ENCODE measurements around the gene HDAC7. TPM values are rescaled to one million over a fixed set of nuclear protein-coding genes. Genes with fewer than 3 reads are reported as not detected.

The HDAC7 gene
- total and polyA plus RNA-seq, 2 experiments from 2014 or later = 41.3 to 60.1 TPM

- no peak overlapping the region for H3K4me3 Mint-ChIP-seq
- H3K4me1 Mint-ChIP-seq = peaks cover 30% of the 10 kb centered on the region
- Histone ChIP-seq H3F3A (replicated peaks; ENCODE audit: low read depth) (0 out of 2 replicates have a peak, but pooled peaks cover 4% of the 10 kb centered on the region), H3K4me1 (ENCODE audit: insufficient read depth) (peaks cover 22% of the 10 kb centered on the region), H3K79me2 (replicated peaks; ENCODE audit: insufficient read depth) (no peaks in the 10 kb centered on the region), H2AFZ (no peak overlapping the region), H4K20me1 (replicated peaks; ENCODE audit: insufficient read depth) (no peaks in the 10 kb centered on the region), H3K36me3 (ENCODE audit: insufficient read depth) (no peaks in the 10 kb centered on the region), H3K9me2 (ENCODE audit: insufficient read depth) (no peaks in the 10 kb centered on the region), H3K4me3 (no peak overlapping the region), H3K27me3 (ENCODE audit: insufficient read depth) (no peaks in the 10 kb centered on the region), H3K4me2 (no peak overlapping the region), H3K27ac (ENCODE audit: low read depth) (no peak overlapping the region)
- no peak for TF ChIP-seq EZH2 (IDR thresholded peaks at IDR 0.05; ENCODE audit: low read depth, unreplicated experiment)
- no peak for TF ChIP-seq ZNF114 (CRISPR knock-in tag; IDR thresholded peaks at IDR 0.05)
- TF ChIP-seq CREB1 (CRISPR knock-in tag; IDR thresholded peaks at IDR 0.05; ENCODE audit: low read depth) = no peak
- ATAC-seq (no peak), DNase-seq (ENCODE audit: low spot score) (no peak)
- H3K36me3 Mint-ChIP-seq (ENCODE audit: low read depth) = peaks cover 7% of the 10 kb centered on the region; the same call in 1 of the 3 replicates
- H3K9me3 Mint-ChIP-seq = no peaks in the 10 kb centered on the region
- peaks cover 10% of the 10 kb centered on the region for H3K27me3 Mint-ChIP-seq (ENCODE audit: insufficient read depth, low read depth, poor library complexity)
- H3K27ac Mint-ChIP-seq = no peak overlapping the region
Observed at GRCh38 chr12:47762850-47763465, 56.7 kb downstream of the HDAC7 start.

- Histone ChIP-seq H3K4me3 (peak within 1 kb of the TSS; percentile 73), H3K9me2 (ENCODE audit: insufficient read depth) (no peaks in the 10 kb centered on the region), H3K4me1 (ENCODE audit: insufficient read depth) (peaks cover 27% of the 10 kb centered on the region), H3K27ac (ENCODE audit: low read depth) (no peak within 1 kb of the TSS), H3F3A (replicated peaks; ENCODE audit: low read depth) (0 out of 2 replicates have a peak, but pooled peaks cover 4% of the 10 kb centered on the region), H3K27me3 (ENCODE audit: insufficient read depth) (no peaks in the 10 kb centered on the region), H4K20me1 (replicated peaks; ENCODE audit: insufficient read depth) (no peaks in the 10 kb centered on the region), H3K4me2 (peak within 1 kb of the TSS; percentile 95), H3K79me2 (replicated peaks; ENCODE audit: insufficient read depth) (no peaks in the 10 kb centered on the region), H2AFZ (peak within 1 kb of the TSS; percentile 97), H3K36me3 (ENCODE audit: insufficient read depth) (no peaks in the 10 kb centered on the region)
- peak within 1 kb of the TSS; percentile 70 for H3K4me3 Mint-ChIP-seq
- peaks cover 4% of the 10 kb centered on the region for H3K27me3 Mint-ChIP-seq (ENCODE audit: insufficient read depth, low read depth, poor library complexity)
- DNase-seq (ENCODE audit: low spot score) = peak; percentile 91
- ATAC-seq = peak; percentile 87
- no peaks in the 10 kb centered on the region for H3K9me3 Mint-ChIP-seq
- H3K27ac Mint-ChIP-seq = no peak within 1 kb of the TSS
- peaks cover 55% of the 10 kb centered on the region for H3K4me1 Mint-ChIP-seq
- peaks cover 7% of the 10 kb centered on the region; the same call in 1 of the 3 replicates for H3K36me3 Mint-ChIP-seq (ENCODE audit: low read depth)
- TF ChIP-seq CREB1 (CRISPR knock-in tag; IDR thresholded peaks at IDR 0.05; ENCODE audit: low read depth) = no peak
- peak; percentile 34 to 60; a peak in 3 of 4 replicates for TF ChIP-seq CTCF (conservative IDR thresholded peaks at IDR 0.05; ENCODE audit: low read depth in 2 of 2)
- TF ChIP-seq ZNF462 (CRISPR knock-in tag; IDR thresholded peaks at IDR 0.05) = no peak
- TF ChIP-seq NANOG (IDR thresholded peaks at IDR 0.05; ENCODE audit: borderline replicate concordance) = no peak
- no peak for TF ChIP-seq JUNB (IDR thresholded peaks at IDR 0.05; ENCODE audit: unreplicated experiment)
- TF ChIP-seq POLR2AphosphoS5 (IDR thresholded peaks at IDR 0.05; ENCODE audit: low read depth) = 0 out of 2 replicates have a peak, but pooled peaks have one; percentile 42
- no peak for TF ChIP-seq STAT1 (IDR thresholded peaks at IDR 0.05; ENCODE audit: unreplicated experiment)
- no peak for TF ChIP-seq ZNF114 (CRISPR knock-in tag; IDR thresholded peaks at IDR 0.05)
- no peak for TF ChIP-seq EZH2phosphoT487 (IDR thresholded peaks at IDR 0.05; ENCODE audit: unreplicated experiment)
- TF ChIP-seq ETS1 (IDR thresholded peaks at IDR 0.05) = no peak
Observed at GRCh38 chr12:47758834-47759690, 60.6 kb downstream of the HDAC7 start, which contains the start of gene RAPGEF3. RAPGEF3 (minus strand) TSS chr12:47758880; CDS start chr12:47758556, 324 bp downstream.

Measured in GM23338 (cell line).